GM12878 (cell line): ENCODE data around the gene NEXMIF.

ENCODE experiments used
- BHLHE40 ChIP-seq, 2 experiments: fragments of 450-650 bp in 1 of 2; IDR thresholded peaks; 2 replicates each; pipeline ENCODE4 v1.6.1; 2011 to 2017; ENCODE audit warnings: low read depth in 2 of 2, borderline replicate concordance in 1 of 2, improper control_type of control experiment in 1 of 2, low read length in 1 of 2, mild to moderate bottlenecking in 1 of 2
- CREB1 ChIP-seq: IDR thresholded peaks from 2 replicates; pipeline ENCODE4 v1.6.1; 2012; ENCODE audit warnings: low read depth, mild to moderate bottlenecking, inconsistent platforms
- EZH2 ChIP-seq: IDR thresholded peaks from 2 replicates; pipeline ENCODE4 v1.6.1; 2012; ENCODE audit warnings: low read depth, mild to moderate bottlenecking, control low read depth, inconsistent platforms, low read length, borderline replicate concordance; ENCODE audit not compliant: control insufficient read depth
- FOXM1 ChIP-seq: IDR thresholded peaks from 2 replicates; pipeline ENCODE4 v1.6.1; 2012; ENCODE audit warnings: low read depth, mild to moderate bottlenecking, inconsistent platforms, low read length, moderate library complexity
- JUND ChIP-seq: IDR thresholded peaks from 2 replicates; pipeline ENCODE4 v1.6.1; 2012; ENCODE audit warnings: low read depth, mild to moderate bottlenecking, low read length, improper control_type of control experiment, moderate library complexity
- MTA2 ChIP-seq: fragments of 450-650 bp; IDR thresholded peaks from 2 replicates; pipeline ENCODE4 v1.6.1; 2016; ENCODE audit warnings: low read depth, mild to moderate bottlenecking, moderate library complexity
- NFIC ChIP-seq: IDR thresholded peaks from 2 replicates; pipeline ENCODE4 v1.6.1; 2012; ENCODE audit warnings: low read depth, mild to moderate bottlenecking, inconsistent platforms, low read length, moderate library complexity
- POLR2AphosphoS5 ChIP-seq: IDR thresholded peaks from 2 replicates; pipeline ENCODE4 v1.6.1; 2011; ENCODE audit warnings: mild to moderate bottlenecking, low read length, inconsistent platforms
- RFX5 ChIP-seq: IDR thresholded peaks from 2 replicates; pipeline ENCODE4 v1.6.1; 2011; ENCODE audit warnings: low read depth, low read length, improper control_type of control experiment
- SREBF1 ChIP-seq: IDR thresholded peaks from 2 replicates; pipeline ENCODE4 v1.6.1; 2012; ENCODE audit warnings: mild to moderate bottlenecking, low read length
- TAF1 ChIP-seq: IDR thresholded peaks from 2 replicates; pipeline ENCODE4 v1.6.1; 2011; ENCODE audit warnings: mild to moderate bottlenecking, low read depth, low read length, borderline replicate concordance
- TF ChIP-seq, protein P1 (sequence below), 3 experiments: IDR thresholded peaks in 2 of 3; conservative IDR thresholded peaks in 1 of 3; 2 replicates each; pipeline ENCODE4 v1.5.1; 2011; ENCODE audit warnings: low read depth in 3 of 3, low read length in 3 of 3, mild to moderate bottlenecking in 3 of 3, control low read depth in 2 of 3, moderate library complexity in 2 of 3, inconsistent platforms in 1 of 3, mixed read lengths in 1 of 3; ENCODE audit not compliant: control insufficient read depth in 2 of 3, insufficient read depth in 1 of 3; ENCODE audit errors: extremely low read depth in 1 of 3

DNA sequence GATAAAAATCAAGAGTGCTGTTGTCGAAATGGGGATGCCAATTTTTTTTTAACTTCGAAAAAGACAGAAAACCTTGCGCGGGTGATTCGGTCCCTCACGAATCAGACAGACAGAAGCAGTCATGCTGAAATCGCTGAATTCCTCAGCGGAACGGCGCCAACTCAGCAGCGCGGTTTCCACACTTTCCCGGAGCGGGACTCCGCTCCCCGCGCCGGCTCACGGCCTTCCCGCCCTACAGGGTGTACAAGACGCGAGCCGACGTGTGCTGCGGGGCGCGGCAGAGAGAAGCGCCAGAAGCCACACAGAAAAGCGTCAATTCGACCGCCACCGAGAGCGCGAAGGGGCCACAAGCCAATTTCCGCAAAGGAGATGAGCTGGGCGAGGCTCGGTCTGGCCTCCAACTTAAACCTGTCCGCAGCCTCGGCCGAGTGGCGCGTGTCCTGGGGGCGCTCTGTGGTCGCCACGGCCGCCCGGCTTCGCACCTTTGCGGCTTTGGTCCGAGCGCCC lies 1.3 kb downstream of the NEXMIF start:
- TF ChIP-seq, protein P1, sequence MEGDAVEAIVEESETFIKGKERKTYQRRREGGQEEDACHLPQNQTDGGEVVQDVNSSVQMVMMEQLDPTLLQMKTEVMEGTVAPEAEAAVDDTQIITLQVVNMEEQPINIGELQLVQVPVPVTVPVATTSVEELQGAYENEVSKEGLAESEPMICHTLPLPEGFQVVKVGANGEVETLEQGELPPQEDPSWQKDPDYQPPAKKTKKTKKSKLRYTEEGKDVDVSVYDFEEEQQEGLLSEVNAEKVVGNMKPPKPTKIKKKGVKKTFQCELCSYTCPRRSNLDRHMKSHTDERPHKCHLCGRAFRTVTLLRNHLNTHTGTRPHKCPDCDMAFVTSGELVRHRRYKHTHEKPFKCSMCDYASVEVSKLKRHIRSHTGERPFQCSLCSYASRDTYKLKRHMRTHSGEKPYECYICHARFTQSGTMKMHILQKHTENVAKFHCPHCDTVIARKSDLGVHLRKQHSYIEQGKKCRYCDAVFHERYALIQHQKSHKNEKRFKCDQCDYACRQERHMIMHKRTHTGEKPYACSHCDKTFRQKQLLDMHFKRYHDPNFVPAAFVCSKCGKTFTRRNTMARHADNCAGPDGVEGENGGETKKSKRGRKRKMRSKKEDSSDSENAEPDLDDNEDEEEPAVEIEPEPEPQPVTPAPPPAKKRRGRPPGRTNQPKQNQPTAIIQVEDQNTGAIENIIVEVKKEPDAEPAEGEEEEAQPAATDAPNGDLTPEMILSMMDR (IDR thresholded peaks at IDR 0.05 in 2 of 3, conservative IDR thresholded peaks at IDR 0.05 in 1 of 3; ENCODE audit: control insufficient read depth in 2 of 3, extremely low read depth in 1 of 3, insufficient read depth in 1 of 3, low read depth in 3 of 3, low read length in 3 of 3), result no peak
- no peak for TF ChIP-seq SREBF1
- TF ChIP-seq POLR2AphosphoS5, result no peak
- TF ChIP-seq JUND, result no peak
- TF ChIP-seq EZH2, result no peak
- TF ChIP-seq CREB1, result no peak
- no peak for TF ChIP-seq NFIC
- no peak for TF ChIP-seq RFX5
- TF ChIP-seq BHLHE40 (IDR thresholded peaks at IDR 0.05; ENCODE audit: borderline replicate concordance in 1 of 2, low read depth in 2 of 2, low read length in 1 of 2), result no peak
- no peak for TF ChIP-seq FOXM1
- TF ChIP-seq TAF1, result no peak
- no peak for TF ChIP-seq MTA2
